HG03354 (cell line): ENCODE results near the gene PHF2.

Experiments used
- ATAC-seq: cut with Tn5 transposase; IDR thresholded peaks from one replicate; pipeline ENCODE4 v1.9.1; 2021; ENCODE audit warnings: mild to moderate bottlenecking; ENCODE audit not compliant: unreplicated experiment, poor library complexity, severe bottlenecking

Gene PHF2

GRCh38 chr9:93585259-93585658 lies 8.9 kb downstream of the PHF2 start:
- no peak for ATAC-seq

- ATAC-seq = no peak
These were observed 9.3 kb downstream of the PHF2 start for GRCh38 chr9:93585695-93586094.

GRCh38 chr9:93586290-93587057 lies 10.1 kb downstream of the PHF2 start:
- no peak for ATAC-seq

- ATAC-seq = no peak
These were observed 10.9 kb downstream of the PHF2 start for GRCh38 chr9:93587284-93587650.

GRCh38 chr9:93587651-93588347 lies 11.4 kb downstream of the PHF2 start:
- no peak for ATAC-seq

- no peak for ATAC-seq
These were observed 12.5 kb downstream of the PHF2 start for GRCh38 chr9:93588641-93589609.

- no peak for ATAC-seq
These were observed 13.3 kb downstream of the PHF2 start for GRCh38 chr9:93589688-93590087.

- ATAC-seq = no peak
These were observed 14.3 kb downstream of the PHF2 start for GRCh38 chr9:93590609-93591234.

GRCh38 chr9:93591301-93592007 lies 15.1 kb downstream of the PHF2 start:
- no peak for ATAC-seq

- ATAC-seq = no peak
These were observed 15.7 kb downstream of the PHF2 start for GRCh38 chr9:93592008-93592642.

GRCh38 chr9:93592643-93593021 lies 16.2 kb downstream of the PHF2 start:
- no peak for ATAC-seq

GRCh38 chr9:93593144-93593658 lies 16.8 kb downstream of the PHF2 start:
- no peak for ATAC-seq

GRCh38 chr9:93594041-93594756 lies 17.8 kb downstream of the PHF2 start:
- ATAC-seq = no peak

GRCh38 chr9:93595461-93595860 lies 19.1 kb downstream of the PHF2 start:
- no peak for ATAC-seq

GRCh38 chr9:93595861-93596365 lies 19.5 kb downstream of the PHF2 start:
- no peak for ATAC-seq

GRCh38 chr9:93596399-93596798 lies 20.0 kb downstream of the PHF2 start:
- no peak for ATAC-seq

GRCh38 chr9:93597142-93597706 lies 20.8 kb downstream of the PHF2 start:
- ATAC-seq = no peak
